ENCODE results near the gene WIPF2. TPM values are rescaled to one million over a fixed set of nuclear protein-coding genes. Genes with fewer than 3 reads are reported as not detected.
"Not testable (repeated sequence)": the region's sequence is repeated elsewhere in the genome, so short reads cannot be mapped to it uniquely, and the experiment has no call there.

WIPF2 gene
- total and polyA plus RNA-seq, 4 experiments from 2014 or later = 5.2 to 34.7 (median 24.0) TPM

DNA sequence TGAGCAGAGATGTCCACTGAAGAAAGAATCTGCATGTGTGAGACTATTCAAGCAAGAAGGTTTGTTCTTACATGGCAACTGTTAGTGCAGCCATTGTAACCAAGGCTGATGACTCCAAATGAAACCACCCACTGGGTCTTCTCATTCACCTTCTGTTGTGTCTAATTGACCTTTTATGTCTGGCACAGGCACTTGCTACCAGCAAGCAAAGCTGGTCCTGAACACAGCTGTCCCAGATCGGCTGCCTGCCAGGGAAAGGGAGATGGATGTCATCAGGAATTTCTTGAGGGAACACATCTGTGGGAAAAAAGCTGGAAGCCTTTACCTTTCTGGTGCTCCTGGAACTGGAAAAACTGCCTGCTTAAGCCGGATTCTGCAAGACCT is 72.2 kb downstream of the WIPF2 start:
- H3K27me3 Mint-ChIP-seq = no peaks in the 10 kb centered on the region
- Histone ChIP-seq H3K4me3 (ENCODE audit: low read length in 2 of 2) (no peak overlapping the region), H3K36me3 (ENCODE audit: insufficient read depth, low read length) (no peaks in the 10 kb centered on the region), H3K9me3 (ENCODE audit: control insufficient read depth in 1 of 2, low read length in 2 of 2) (no peaks in the 10 kb centered on the region), H3K4me1 (ENCODE audit: insufficient read depth, low read length) (peaks cover 21% of the 10 kb centered on the region), H3K27ac (ENCODE audit: low read depth, low read length) (no peak overlapping the region), H3K27me3 (ENCODE audit: insufficient read depth, low read length) (no peaks in the 10 kb centered on the region)
- peaks cover 0 to 2% of the 10 kb centered on the region in 2 donors for H3K36me3 Mint-ChIP-seq
- intact Hi-C loops (cut with micrococcal nuclease) = no loop called here
- POLR2A ChIA-PET (ENCODE audit: partially characterized antibody) = no interaction called here
- no peak overlapping the region for H3K4me3 Mint-ChIP-seq
- CTCF ChIA-PET (ENCODE audit: partially characterized antibody) = interaction anchor here (0.7 to 7.5 kb wide), 7 partner anchors 8 to 278 kb away, joined by 3 to 86 read pairs (median 3); no protein-coding TSS in a partner anchor
- no peak for DNase-seq
- H3K4me1 Mint-ChIP-seq = peaks cover 9 to 27% (median 18%) of the 10 kb centered on the region in 4 donors
- H3K27ac Mint-ChIP-seq = no peak overlapping the region
- no peaks in the 10 kb centered on the region for H3K9me3 Mint-ChIP-seq

- Mint-ChIP-seq H3K27ac (peak overlapping the region in 2 of 7 donors; percentile 25 to 47), H3K27me3 (no peaks in the 10 kb centered on the region), H3K4me3 (no peak overlapping the region), H3K36me3 (no peaks in the 10 kb centered on the region), H3K9me3 (no peaks in the 10 kb centered on the region), H3K4me1 (peaks cover 3 to 12% (median 6%) of the 10 kb centered on the region in 4 donors)
- no peaks in the 10 kb centered on the region for H3K27me3 ChIP-seq (ENCODE audit: insufficient read depth, low read length)
- H3K4me1 ChIP-seq (ENCODE audit: insufficient read depth, low read length) = peaks cover 8% of the 10 kb centered on the region
- no peaks in the 10 kb centered on the region for H3K9me3 ChIP-seq (ENCODE audit: control insufficient read depth in 1 of 2, low read length in 2 of 2)
- ChIA-PET CTCF (ENCODE audit: partially characterized antibody) (interaction anchor here (0.9 to 7.5 kb wide), 12 partner anchors 10 to 278 kb away, joined by 3 to 86 read pairs (median 4); partner anchors contain the start of genes CSF3 and WIPF2), POLR2A (ENCODE audit: partially characterized antibody) (interaction anchor here (1.4 kb wide), 1 partner anchor 27 kb away, joined by 3 read pairs; no protein-coding TSS in a partner anchor)
- H3K27ac ChIP-seq (ENCODE audit: low read depth, low read length) = no peak overlapping the region
- H3K36me3 ChIP-seq (ENCODE audit: insufficient read depth, low read length) = no peaks in the 10 kb centered on the region
- H3K4me3 ChIP-seq (ENCODE audit: low read length in 2 of 2) = no peak overlapping the region
- intact Hi-C loops (cut with micrococcal nuclease) = no loop called here
- DNase-seq = no peak
These were observed 74.3 kb downstream of the WIPF2 start for GRCh38 chr17:40293363-40293762.

DNA sequence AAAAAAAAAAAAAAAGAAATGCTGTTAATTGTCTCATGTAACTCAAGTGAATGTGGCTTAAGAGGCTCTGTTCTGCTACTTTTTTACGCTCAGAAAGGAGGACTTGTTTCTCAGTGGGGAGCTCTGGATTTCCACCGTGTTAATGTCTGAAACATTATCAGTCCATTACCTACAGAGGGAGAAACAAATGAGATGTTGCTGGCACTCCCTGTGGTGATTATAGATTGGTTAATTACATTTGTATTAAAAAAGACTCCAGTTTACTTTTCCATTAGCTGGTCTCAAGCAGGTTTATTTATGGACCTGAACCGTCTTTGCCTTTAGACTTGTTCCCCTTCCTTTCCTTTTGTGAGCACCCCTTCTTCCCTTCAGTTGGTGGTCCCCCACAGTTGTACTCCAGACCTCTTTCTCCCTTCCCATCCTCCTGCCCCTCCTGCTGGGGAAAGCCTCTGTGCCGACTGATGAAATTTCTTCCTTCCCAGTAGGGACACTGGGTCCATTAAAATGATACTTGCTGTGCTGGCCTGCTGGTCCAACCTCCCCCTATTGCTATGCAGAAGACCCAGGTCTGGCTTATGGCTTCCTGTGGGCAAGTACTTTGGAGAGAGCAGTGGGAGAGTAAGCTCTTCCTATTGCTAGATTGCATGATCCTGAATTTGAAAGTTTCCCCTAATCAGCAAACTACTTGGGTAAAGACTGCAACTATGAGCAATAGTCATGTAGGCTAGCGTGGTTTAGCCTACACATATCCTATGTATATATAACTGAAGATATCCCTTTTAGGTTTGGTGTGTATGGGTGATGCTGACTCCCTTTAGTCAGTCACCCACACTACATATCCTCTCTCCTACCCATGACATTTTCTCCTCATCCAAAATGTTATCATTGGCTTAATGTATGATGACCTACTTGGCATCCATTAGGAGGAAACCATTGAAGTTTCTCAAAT is 76.7 kb downstream of the WIPF2 start:
- intact Hi-C loops (cut with micrococcal nuclease) = no loop called here
- POLR2A ChIA-PET (ENCODE audit: partially characterized antibody) = interaction anchor here (0.6 to 37.1 kb wide), 2 partner anchors 9 to 49 kb away, joined by 3 to 1054 read pairs; no protein-coding TSS in a partner anchor
- peak overlapping the region in 2 of 7 donors; percentile 5 to 55 for H3K27ac Mint-ChIP-seq

GRCh38 chr17:40297511-40297910 is 78.4 kb downstream of the WIPF2 start:
- Mint-ChIP-seq H3K4me1 (no peaks in the 10 kb centered on the region), H3K27ac (no peak overlapping the region), H3K9me3 (no peaks in the 10 kb centered on the region), H3K4me3 (no peak overlapping the region), H3K27me3 (no peaks in the 10 kb centered on the region), H3K36me3 (no peaks in the 10 kb centered on the region)
- Histone ChIP-seq H3K27me3 (ENCODE audit: insufficient read depth, low read length) (no peaks in the 10 kb centered on the region), H3K27ac (ENCODE audit: low read depth, low read length) (no peak overlapping the region), H3K4me1 (ENCODE audit: insufficient read depth, low read length) (no peaks in the 10 kb centered on the region), H3K36me3 (ENCODE audit: insufficient read depth, low read length) (no peaks in the 10 kb centered on the region), H3K9me3 (ENCODE audit: control insufficient read depth in 1 of 2, low read length in 2 of 2) (no peaks in the 10 kb centered on the region), H3K4me3 (ENCODE audit: low read length in 2 of 2) (no peak overlapping the region)
- CTCF ChIA-PET (ENCODE audit: partially characterized antibody) = interaction anchor here (0.9 to 18.1 kb wide), 3 partner anchors 10 to 236 kb away, joined by 3 to 573 read pairs (median 8); no protein-coding TSS in a partner anchor
- intact Hi-C loops (cut with micrococcal nuclease) = no loop called here
- DNase-seq = no peak
- POLR2A ChIA-PET (ENCODE audit: partially characterized antibody) = interaction anchor here (37.1 kb wide), 1 partner anchor 47 kb away, joined by 1054 read pairs; no protein-coding TSS in a partner anchor

More for the DNA sequence above, 76.7 kb downstream of the WIPF2 start:
- Mint-ChIP-seq H3K27me3 (no peaks in the 10 kb centered on the region), H3K4me1 (peaks cover 0 to 3% (median under 1%) of the 10 kb centered on the region in 4 donors), H3K9me3 (no peaks in the 10 kb centered on the region), H3K36me3 (no peaks in the 10 kb centered on the region), H3K4me3 (no peak overlapping the region)
- H3K27ac ChIP-seq (ENCODE audit: low read depth, low read length) = no peak overlapping the region
- no peaks in the 10 kb centered on the region for H3K9me3 ChIP-seq (ENCODE audit: control insufficient read depth in 1 of 2, low read length in 2 of 2)
- CTCF ChIA-PET (ENCODE audit: partially characterized antibody) = interaction anchor here (0.7 to 18.1 kb wide), 6 partner anchors 12 to 1165 kb away, joined by 3 to 573 read pairs (median 3); no protein-coding TSS in a partner anchor
- no peaks in the 10 kb centered on the region for H3K4me1 ChIP-seq (ENCODE audit: insufficient read depth, low read length)
- DNase-seq = no peak
- no peaks in the 10 kb centered on the region for H3K36me3 ChIP-seq (ENCODE audit: insufficient read depth, low read length)
- H3K27me3 ChIP-seq (ENCODE audit: insufficient read depth, low read length) = no peaks in the 10 kb centered on the region
- no peak overlapping the region for H3K4me3 ChIP-seq (ENCODE audit: low read length in 2 of 2)

- intact Hi-C loops (cut with micrococcal nuclease) = no loop called here
- no peak overlapping the region for H3K4me3 Mint-ChIP-seq
- H3K36me3 ChIP-seq (ENCODE audit: insufficient read depth, low read length) = no peaks in the 10 kb centered on the region
- no peaks in the 10 kb centered on the region for H3K9me3 ChIP-seq (ENCODE audit: control insufficient read depth in 1 of 2, low read length in 2 of 2)
- peaks cover 6 to 10% (median 8%) of the 10 kb centered on the region in 4 donors for H3K4me1 Mint-ChIP-seq
- no peaks in the 10 kb centered on the region for H3K9me3 Mint-ChIP-seq
- no peak for DNase-seq
- H3K27ac ChIP-seq (ENCODE audit: low read depth, low read length) = no peak overlapping the region
- H3K27me3 Mint-ChIP-seq = no peaks in the 10 kb centered on the region
- H3K27me3 ChIP-seq (ENCODE audit: insufficient read depth, low read length) = no peaks in the 10 kb centered on the region
- ChIA-PET POLR2A (ENCODE audit: partially characterized antibody) (interaction anchor here (0.9 to 37.1 kb wide), 2 partner anchors 24 to 46 kb away, joined by 3 to 1054 read pairs; no protein-coding TSS in a partner anchor), CTCF (ENCODE audit: partially characterized antibody) (interaction anchor here (1.0 to 18.1 kb wide), 6 partner anchors 10 to 235 kb away, joined by 3 to 573 read pairs (median 3); no protein-coding TSS in a partner anchor)
- H3K4me1 ChIP-seq (ENCODE audit: insufficient read depth, low read length) = peaks cover 7% of the 10 kb centered on the region
- H3K27ac Mint-ChIP-seq = no peak overlapping the region
- H3K36me3 Mint-ChIP-seq = no peaks in the 10 kb centered on the region
- H3K4me3 ChIP-seq (ENCODE audit: low read length in 2 of 2) = no peak overlapping the region
These were observed 79.6 kb downstream of the WIPF2 start for GRCh38 chr17:40298726-40299125.

DNA sequence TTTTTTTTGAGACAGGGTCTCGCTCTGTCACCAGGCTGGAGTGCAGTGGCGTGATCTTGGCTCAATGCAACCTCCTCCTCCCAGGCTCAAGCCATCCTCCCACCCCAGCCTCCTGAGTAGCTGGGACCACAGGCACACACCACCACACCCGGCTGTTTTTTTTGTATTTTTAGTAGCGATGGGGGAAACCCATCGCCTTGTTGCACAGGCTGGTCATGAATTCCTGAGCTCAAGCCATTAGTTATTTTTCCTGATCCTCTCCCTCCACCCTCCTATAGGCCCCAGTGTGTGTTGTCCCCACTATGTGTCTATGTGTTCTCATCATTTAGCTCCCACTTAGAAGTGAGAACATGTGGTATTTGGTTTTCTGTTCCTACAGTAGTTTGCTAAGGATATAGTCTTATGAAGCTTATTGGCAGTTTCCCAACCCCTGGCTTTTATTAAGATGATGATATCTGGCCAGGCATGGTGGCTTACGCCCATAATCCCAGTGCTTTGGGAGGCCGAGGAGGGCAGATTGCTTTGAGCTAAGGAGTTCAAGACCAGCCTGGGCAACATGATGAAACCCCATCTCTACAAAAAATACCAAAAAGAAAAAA is 80.2 kb downstream of the WIPF2 start:
- H3K27me3 Mint-ChIP-seq; H3K9me3 ChIP-seq (ENCODE audit: control insufficient read depth in 1 of 2, low read length in 2 of 2); H3K27ac ChIP-seq (ENCODE audit: low read depth, low read length); H3K36me3 ChIP-seq (ENCODE audit: insufficient read depth, low read length); H3K9me3 Mint-ChIP-seq; H3K27me3 ChIP-seq (ENCODE audit: insufficient read depth, low read length); DNase-seq; intact Hi-C loops (cut with micrococcal nuclease); H3K4me3 ChIP-seq (ENCODE audit: low read length in 2 of 2); H3K36me3 Mint-ChIP-seq: not testable (repeated sequence)
- POLR2A ChIA-PET (ENCODE audit: partially characterized antibody) = interaction anchor here (37.1 kb wide), 1 partner anchor 45 kb away, joined by 1054 read pairs; no protein-coding TSS in a partner anchor
- Mint-ChIP-seq H3K27ac (peak overlapping the region in 1 of 7 donors; percentile 47), H3K4me1 (peaks cover 10 to 15% (median 14%) of the 10 kb centered on the region in 4 donors), H3K4me3 (peak overlapping the region in 1 of 8 donors; percentile 66)
- CTCF ChIA-PET (ENCODE audit: partially characterized antibody) = interaction anchor here (1.0 to 18.1 kb wide), 8 partner anchors 10 to 234 kb away, joined by 3 to 573 read pairs (median 3); no protein-coding TSS in a partner anchor
- H3K4me1 ChIP-seq (ENCODE audit: insufficient read depth, low read length) = peaks cover 12% of the 10 kb centered on the region
